OCI-LY3 (cell line): ENCODE data around the gene MCC.

Experiments
- H2AFZ ChIP-seq: fragments of 200-600, 300-600 bp; shearing (Covaris generic); 2 replicates; pipeline ENCODE4 v1.6.0; 2014; ENCODE audit warnings: antibody characterized with exemption, low read depth, low read length
- H3K27ac ChIP-seq: fragments of 200-600, 300-600 bp; sonication (generic); 2 replicates; pipeline ENCODE4 v1.5.1; 2014; ENCODE audit warnings: mild to moderate bottlenecking, low read length, moderate library complexity, mixed read lengths
- H3K27me3 ChIP-seq: fragments of 200-600, 300-600 bp; sonication (generic); 2 replicates; pipeline ENCODE4 v1.6.1; 2014; ENCODE audit warnings: low read depth, low read length, mixed read lengths
- H3K36me3 ChIP-seq: fragments of 200-600, 300-600 bp; sonication (generic); replicated peaks from 2 replicates; pipeline ENCODE3; 2014; ENCODE audit warnings: low read depth, low read length, mixed read lengths
- H3K4me1 ChIP-seq: fragments of 300-600, 200-600 bp; sonication (generic); 2 replicates; pipeline ENCODE4 v1.6.1; 2014; ENCODE audit warnings: low read length, mixed read lengths
- H3K4me2 ChIP-seq: fragments of 200-600, 300-600 bp; sonication (generic); 2 replicates; pipeline ENCODE4 v1.6.1; 2014; ENCODE audit warnings: low read length, mixed read lengths
- H3K4me3 ChIP-seq: fragments of 300-600, 200-600 bp; sonication (generic); 2 replicates; pipeline ENCODE4 v1.5.1; 2014; ENCODE audit warnings: antibody characterized with exemption, mild to moderate bottlenecking, low read length, moderate library complexity
- H3K79me2 ChIP-seq: fragments of 300-600, 200-600 bp; shearing (Covaris generic); 2 replicates; pipeline ENCODE4 v1.6.1; 2014; ENCODE audit warnings: mild to moderate bottlenecking, low read length, mixed read lengths
- H3K9ac ChIP-seq: fragments of 300-600, 200-600 bp; shearing (Covaris generic); 2 replicates; pipeline ENCODE4 v1.6.0; 2014; ENCODE audit warnings: mild to moderate bottlenecking, low read length, moderate library complexity
- H3K9me3 ChIP-seq: fragments of 200-600, 300-600 bp; shearing (Covaris generic); 2 replicates; pipeline ENCODE4 v1.6.1; 2014; ENCODE audit warnings: low read length, mixed read lengths; ENCODE audit not compliant: insufficient read depth
- H4K20me1 ChIP-seq: fragments of 200-600, 300-600 bp; sonication (generic); 2 replicates; pipeline ENCODE4 v1.6.1; 2016; ENCODE audit warnings: low read length, mixed read lengths; ENCODE audit not compliant: insufficient read depth
- CTCF ChIP-seq: fragments of 200-600, 300-600 bp; sonication (generic); IDR thresholded peaks from 2 replicates; pipeline ENCODE4 v1.5.1; 2014; ENCODE audit warnings: antibody characterized with exemption, low read length, low read depth
- EZH2phosphoT487 ChIP-seq: fragments of 200-600 bp; shearing (Covaris generic); IDR thresholded peaks from 2 replicates; pipeline ENCODE4 v1.6.1; 2018; ENCODE audit warnings: antibody characterized with exemption, mixed run types, low read depth

The MCC gene

GRCh38 chr5:113495422-113495841, 7.2 kb upstream of the MCC start:
- Histone ChIP-seq H3K27ac (no peak overlapping the region), H2AFZ (no peak overlapping the region), H4K20me1 (no peaks in the 10 kb centered on the region), H3K9ac (no peak overlapping the region), H3K27me3 (no peaks in the 10 kb centered on the region), H3K36me3 (no peaks in the 10 kb centered on the region), H3K4me2 (no peak overlapping the region), H3K9me3 (no peaks in the 10 kb centered on the region), H3K4me3 (no peak overlapping the region), H3K4me1 (no peaks in the 10 kb centered on the region), H3K79me2 (no peaks in the 10 kb centered on the region)
- TF ChIP-seq EZH2phosphoT487 = no peak
- TF ChIP-seq CTCF = no peak

- H3K9ac ChIP-seq = no peak overlapping the region
- no peak overlapping the region for H3K4me3 ChIP-seq
- no peak overlapping the region for H3K4me2 ChIP-seq
- TF ChIP-seq CTCF (no peak), EZH2phosphoT487 (no peak)
- H3K9me3 ChIP-seq = no peaks in the 10 kb centered on the region
- H3K27ac ChIP-seq = no peak overlapping the region
- H3K27me3 ChIP-seq = no peaks in the 10 kb centered on the region
- H3K36me3 ChIP-seq = no peaks in the 10 kb centered on the region
- no peaks in the 10 kb centered on the region for H3K79me2 ChIP-seq
- no peaks in the 10 kb centered on the region for H4K20me1 ChIP-seq
- no peak overlapping the region for H2AFZ ChIP-seq
- H3K4me1 ChIP-seq = no peaks in the 10 kb centered on the region
These were observed 5.2 kb upstream of the MCC start for GRCh38 chr5:113493446-113493845.

GRCh38 chr5:113491022-113491421, 2.8 kb upstream of the MCC start:
- TF ChIP-seq CTCF = no peak
- TF ChIP-seq EZH2phosphoT487 = no peak
- no peak overlapping the region for H3K4me2 ChIP-seq

GRCh38 chr5:113490317-113490716, 2.1 kb upstream of the MCC start:
- Histone ChIP-seq H3K36me3 (no peaks in the 10 kb centered on the region), H3K27ac (no peak overlapping the region), H3K4me2 (no peak overlapping the region), H3K4me3 (no peak overlapping the region), H3K79me2 (no peaks in the 10 kb centered on the region), H3K9me3 (no peaks in the 10 kb centered on the region), H3K9ac (no peak overlapping the region), H3K4me1 (no peaks in the 10 kb centered on the region), H4K20me1 (no peaks in the 10 kb centered on the region), H3K27me3 (no peaks in the 10 kb centered on the region), H2AFZ (no peak overlapping the region)
- TF ChIP-seq EZH2phosphoT487 (no peak), CTCF (no peak)

More at GRCh38 chr5:113491022-113491421, 2.8 kb upstream of the MCC start:
- no peaks in the 10 kb centered on the region for H3K36me3 ChIP-seq
- H2AFZ ChIP-seq = no peak overlapping the region
- H3K9ac ChIP-seq = no peak overlapping the region
- no peaks in the 10 kb centered on the region for H3K27me3 ChIP-seq
- no peaks in the 10 kb centered on the region for H4K20me1 ChIP-seq
- H3K4me3 ChIP-seq = no peak overlapping the region
- no peaks in the 10 kb centered on the region for H3K9me3 ChIP-seq
- no peaks in the 10 kb centered on the region for H3K4me1 ChIP-seq
- H3K27ac ChIP-seq = no peak overlapping the region
- H3K79me2 ChIP-seq = no peaks in the 10 kb centered on the region
